CD4-positive, CD25-positive, alpha-beta regulatory T cell (primary cell): ENCODE results near the gene AQP10. TPM values are rescaled to one million over a fixed set of nuclear protein-coding genes. Genes with fewer than 3 reads are reported as not detected.
"Not testable (repeated sequence)": the region's sequence is repeated elsewhere in the genome, so short reads cannot be mapped to it uniquely, and the experiment has no call there.

Source experiments
- ATAC-seq, 2 donors: fragments of 150-1000 bp; cut with Tn5 transposase; one replicate each; pipeline ENCODE4 v1.10.0; 2021; ENCODE audit warnings: low read depth in 2 of 2, moderate number of reproducible peaks in 2 of 2, moderate library complexity in 1 of 2
- DNase-seq, 3 donors: peaks; one replicate each; pipeline versions ENCODE4 v3.0.0 to v3.0.0-alpha.2; 2012 to 2022; ENCODE audit warnings: mixed read lengths in 1 of 3
- H3K27ac ChIP-seq: one replicate; pipeline ENCODE4 v1.7.0; 2013; ENCODE audit warnings: mild to moderate bottlenecking, low read length; ENCODE audit not compliant: insufficient read depth, poor library complexity, severe bottlenecking
- H3K27me3 ChIP-seq: one replicate; pipeline ENCODE4 v1.7.0; 2013; ENCODE audit warnings: low read length; ENCODE audit not compliant: control insufficient read depth, insufficient read depth
- H3K36me3 ChIP-seq: one replicate; pipeline ENCODE4 v1.7.0; 2013; ENCODE audit warnings: mild to moderate bottlenecking, low read length, moderate library complexity; ENCODE audit not compliant: control insufficient read depth, insufficient read depth
- H3K4me1 ChIP-seq: 2 replicates; pipeline ENCODE4 v1.7.0; 2013; ENCODE audit warnings: mild to moderate bottlenecking, low read length; ENCODE audit not compliant: insufficient read depth, control insufficient read depth, poor library complexity, severe bottlenecking
- H3K4me3 ChIP-seq: one replicate; pipeline ENCODE4 v1.7.0; 2013; ENCODE audit warnings: low read depth, mild to moderate bottlenecking, low read length, moderate library complexity
- H3K9me3 ChIP-seq, 2 experiments: 1 replicate in 1 of 2; 2 replicates in 1 of 2; pipeline ENCODE4 v1.7.0; 2013; ENCODE audit warnings: low read length in 2 of 2, mild to moderate bottlenecking in 1 of 2, moderate library complexity in 1 of 2; ENCODE audit not compliant: control insufficient read depth in 2 of 2
- H3K27ac Mint-ChIP-seq, 3 donors: one replicate each; pipeline ENCODE4 v1.8.0; 2020 to 2022; ENCODE audit warnings: mild to moderate bottlenecking in 3 of 3, mixed read lengths in 3 of 3, moderate library complexity in 2 of 3
- H3K27me3 Mint-ChIP-seq: one replicate; pipeline ENCODE4 v1.8.0; 2022; ENCODE audit warnings: mild to moderate bottlenecking, mixed read lengths
- H3K36me3 Mint-ChIP-seq: one replicate; pipeline ENCODE4 v1.8.0; 2020; ENCODE audit warnings: mixed read lengths
- H3K4me1 Mint-ChIP-seq, 4 donors: one replicate each; pipeline ENCODE4 v1.8.0; 2020 to 2022; ENCODE audit warnings: mixed read lengths in 4 of 4, mild to moderate bottlenecking in 1 of 4
- H3K4me3 Mint-ChIP-seq, 4 donors: one replicate each; pipeline ENCODE4 v1.8.0; 2020 to 2022; ENCODE audit warnings: mild to moderate bottlenecking in 4 of 4, mixed read lengths in 4 of 4, moderate library complexity in 3 of 4
- H3K9me3 Mint-ChIP-seq, 7 donors: one replicate each; pipeline ENCODE4 v1.8.0; 2020 to 2022; ENCODE audit warnings: mixed read lengths in 7 of 7, mild to moderate bottlenecking in 3 of 7, moderate library complexity in 2 of 7
- polyA plus RNA-seq, 4 donors: library from polyadenylated mRNA; unstranded; fragments of 300-500 nt; fragmentation: Illumina TruSeq; gene quantifications; one replicate each; pipeline ENCODE4 v1.2.3, GENCODE V29; 2021
- total RNA-seq: library from RNA; stranded (reverse); gene quantifications from one replicate; pipeline ENCODE4 v1.2.3, GENCODE V29; 2022

Gene AQP10
- total and polyA plus RNA-seq, 5 donors from 2014 or later: 0.81 TPM; not detected in 4

DNA sequence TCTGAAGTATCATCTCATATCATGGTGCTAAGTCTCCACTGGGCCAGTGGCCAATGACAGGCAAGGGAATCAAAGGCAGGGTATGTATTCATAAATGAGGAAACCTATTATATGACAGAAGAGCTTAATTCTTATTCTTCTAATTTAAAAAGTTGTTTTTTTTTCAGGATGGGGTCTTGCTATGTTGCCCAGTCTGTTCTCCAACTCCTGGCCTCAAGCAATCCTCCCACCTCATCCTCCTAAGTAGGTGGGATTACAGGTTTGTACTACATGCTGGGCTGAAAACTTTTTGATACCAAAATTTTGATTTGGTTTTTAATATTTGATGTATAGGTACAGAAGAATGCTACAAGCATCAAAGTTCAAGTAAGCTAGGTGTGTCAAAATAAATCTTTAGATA, 39.4 kb downstream of the AQP10 start:
- Mint-ChIP-seq H3K4me3 (no peak overlapping the region), H3K4me1 (peaks cover 0 to 8% (median 0%) of the 10 kb centered on the region in 4 donors), H3K27ac (no peak overlapping the region), H3K36me3 (no peaks in the 10 kb centered on the region), H3K27me3 (no peaks in the 10 kb centered on the region), H3K9me3 (no peaks in the 10 kb centered on the region)
- no peaks in the 10 kb centered on the region for H3K36me3 ChIP-seq
- no peaks in the 10 kb centered on the region for H3K27me3 ChIP-seq
- no peak overlapping the region for H3K4me3 ChIP-seq
- no peaks in the 10 kb centered on the region for H3K9me3 ChIP-seq
- no peak overlapping the region for H3K27ac ChIP-seq
- ATAC-seq: no peak
- no peak for DNase-seq
- no peaks in the 10 kb centered on the region for H3K4me1 ChIP-seq

DNA sequence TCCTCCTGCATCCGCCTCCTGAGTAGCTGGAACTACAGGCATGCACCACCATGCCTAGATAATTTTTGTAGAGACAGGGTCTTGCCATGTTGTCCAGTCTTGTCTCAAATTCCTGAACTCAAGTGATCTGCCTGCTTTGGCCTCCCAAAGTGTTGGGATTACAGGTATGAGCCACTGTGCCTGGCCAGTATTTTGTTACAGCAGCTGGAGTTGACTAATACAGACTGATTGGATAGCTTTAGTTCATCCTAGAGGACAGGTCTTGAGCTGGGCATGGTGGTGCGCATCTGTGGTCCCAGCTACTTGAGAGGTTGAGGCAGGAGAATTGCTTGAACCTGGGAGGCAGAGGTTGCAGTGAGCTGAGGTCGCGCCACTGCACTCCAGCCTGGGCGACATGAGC, 40.0 kb downstream of the AQP10 start:
- not testable (repeated sequence) for H3K27ac ChIP-seq, H3K36me3 Mint-ChIP-seq, H3K9me3 ChIP-seq, H3K9me3 Mint-ChIP-seq, H3K36me3 ChIP-seq, H3K27me3 ChIP-seq, DNase-seq, H3K4me1 Mint-ChIP-seq, H3K4me3 ChIP-seq, H3K4me3 Mint-ChIP-seq, H3K4me1 ChIP-seq, H3K27me3 Mint-ChIP-seq, ATAC-seq
- H3K27ac Mint-ChIP-seq: peak overlapping the region in 1 of 3 donors; percentile 58

DNA sequence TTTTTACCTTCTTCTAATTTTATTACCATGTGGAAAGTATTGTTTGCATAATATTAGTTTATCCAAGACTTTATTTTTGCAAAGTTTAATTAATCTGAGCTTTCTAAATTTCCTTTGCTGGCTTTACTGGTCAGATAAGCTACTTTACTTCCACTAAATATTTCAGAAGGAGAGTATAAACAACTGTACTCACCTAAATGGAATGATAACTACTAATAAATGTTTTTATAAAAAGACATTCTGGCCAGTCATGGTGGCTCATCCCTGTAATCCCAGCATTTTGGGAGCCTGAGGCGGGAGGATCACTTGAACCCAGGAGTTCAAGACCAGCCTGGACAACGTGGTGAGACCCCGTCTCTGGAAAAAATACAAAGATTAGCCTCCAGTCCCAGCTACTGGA, 40.5 kb downstream of the AQP10 start:
- no peak for ATAC-seq
- peaks cover 0 to 2% (median 0%) of the 10 kb centered on the region in 7 donors for H3K9me3 Mint-ChIP-seq

DNA sequence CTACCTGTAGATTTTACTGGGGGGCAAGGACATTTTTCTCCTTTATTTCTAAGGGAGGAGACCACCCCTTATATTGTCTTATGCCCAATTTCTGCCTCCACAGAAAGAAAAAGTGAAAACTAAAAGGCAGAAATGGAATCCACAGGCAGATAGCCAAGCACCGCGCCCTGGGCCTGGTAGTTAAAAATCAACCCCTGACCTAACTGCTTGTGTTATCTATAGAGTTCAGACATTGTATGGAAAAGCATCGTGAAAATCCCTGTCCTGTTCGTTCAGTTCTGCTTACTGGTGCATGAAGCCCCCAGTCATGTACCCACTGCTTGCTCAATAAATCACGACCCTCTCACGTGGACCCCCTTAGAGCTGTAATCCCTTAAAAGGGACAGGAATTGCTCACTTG, 50.5 kb downstream of the AQP10 start:
- ATAC-seq (no peak), DNase-seq (no peak)
- peaks cover 0 to 8% (median 0%) of the 10 kb centered on the region in 4 donors for H3K4me1 Mint-ChIP-seq
- H3K9me3 ChIP-seq: no peaks in the 10 kb centered on the region
- H3K4me3 ChIP-seq: no peak overlapping the region
- no peak overlapping the region for H3K27ac ChIP-seq
- no peaks in the 10 kb centered on the region for H3K27me3 ChIP-seq
- no peaks in the 10 kb centered on the region for H3K9me3 Mint-ChIP-seq
- H3K36me3 ChIP-seq: no peaks in the 10 kb centered on the region
- H3K4me1 ChIP-seq: no peaks in the 10 kb centered on the region
- peak overlapping the region in 1 of 4 donors; percentile 12 for H3K4me3 Mint-ChIP-seq
- no peak overlapping the region for H3K27ac Mint-ChIP-seq
- H3K27me3 Mint-ChIP-seq: peaks cover 4% of the 10 kb centered on the region
- no peaks in the 10 kb centered on the region for H3K36me3 Mint-ChIP-seq

More for the DNA sequence above, 40.5 kb downstream of the AQP10 start:
- no peak overlapping the region for H3K27ac Mint-ChIP-seq
- H3K36me3 Mint-ChIP-seq: no peaks in the 10 kb centered on the region
- Histone ChIP-seq H3K9me3 (no peaks in the 10 kb centered on the region), H3K4me1 (no peaks in the 10 kb centered on the region), H3K4me3 (no peak overlapping the region), H3K36me3 (no peaks in the 10 kb centered on the region), H3K27me3 (no peaks in the 10 kb centered on the region), H3K27ac (no peak overlapping the region)
- H3K4me3 Mint-ChIP-seq: no peak overlapping the region
- no peak for DNase-seq
- peaks cover 0 to 9% (median 2%) of the 10 kb centered on the region in 4 donors for H3K4me1 Mint-ChIP-seq
- H3K27me3 Mint-ChIP-seq: no peaks in the 10 kb centered on the region

DNA sequence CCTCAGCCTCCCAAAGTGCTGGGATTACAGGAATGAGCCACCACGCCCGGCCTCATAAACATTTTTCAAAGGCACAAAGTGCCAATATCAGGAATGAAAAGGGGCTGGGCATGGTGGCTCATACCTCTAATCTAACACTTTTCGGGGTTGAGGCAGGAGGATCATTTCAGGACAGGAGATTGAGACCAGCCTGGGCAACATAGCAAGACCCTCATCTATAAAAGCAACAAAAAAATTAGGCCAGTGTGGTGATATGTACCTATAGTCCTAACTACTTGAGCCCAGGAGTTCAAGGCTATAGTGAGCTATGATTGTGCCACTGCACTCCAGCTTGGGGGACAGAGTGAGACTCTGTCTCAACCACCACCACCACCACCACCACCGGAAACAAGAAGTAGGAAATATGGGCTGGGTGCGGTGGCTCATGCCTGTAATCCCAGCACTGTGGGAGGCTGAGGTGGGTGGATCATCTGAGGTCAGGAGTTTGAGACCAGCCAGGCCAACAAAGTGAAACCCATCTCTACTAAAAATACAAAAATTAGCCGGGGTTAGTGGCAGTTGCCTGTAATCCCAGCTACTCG, 53.0 kb downstream of the AQP10 start:
- not testable (repeated sequence) for H3K4me1 Mint-ChIP-seq, H3K9me3 ChIP-seq, H3K36me3 Mint-ChIP-seq, H3K27me3 Mint-ChIP-seq, H3K27ac ChIP-seq, H3K4me1 ChIP-seq, ATAC-seq, H3K36me3 ChIP-seq, DNase-seq, H3K9me3 Mint-ChIP-seq, H3K4me3 ChIP-seq, H3K27me3 ChIP-seq
- H3K27ac Mint-ChIP-seq: peak overlapping the region in 2 of 3 donors; percentile 32 to 62
- peak overlapping the region in 1 of 4 donors; percentile 65 for H3K4me3 Mint-ChIP-seq

Other genes with a start within 250 kb of the AQP10 start
- 0.10 TPM for gene NUP210L, start 166.0 kb upstream of the AQP10 start, total RNA-seq
- under 1 TPM in 2 of 4 donors, not detected in 2; 0.02 to 0.17 TPM for gene NUP210L, start 166.0 kb upstream of the AQP10 start, polyA plus RNA-seq
- gene TPM3, start 129.0 kb upstream of the AQP10 start, total RNA-seq: 412 TPM
- gene TPM3, start 129.0 kb upstream of the AQP10 start, polyA plus RNA-seq: 1,000 to 10,000 TPM in 1 of 4 donors, 100 to 1,000 TPM in 3; 780 to 1,027 (median 844) TPM
- not detected for gene CFAP141, start 114.8 kb upstream of the AQP10 start, total RNA-seq
- not detected for gene CFAP141, start 114.8 kb upstream of the AQP10 start, polyA plus RNA-seq
- 194 TPM for gene UBAP2L, start 100.1 kb upstream of the AQP10 start, total RNA-seq
- 10 to 100 TPM; 40.8 to 53.0 (median 46.0) TPM for gene UBAP2L, start 100.1 kb upstream of the AQP10 start, polyA plus RNA-seq
- gene HAX1, start 48.5 kb upstream of the AQP10 start, total RNA-seq: 60.2 TPM
- gene HAX1, start 48.5 kb upstream of the AQP10 start, polyA plus RNA-seq: 100 to 1,000 TPM; 166 to 213 (median 194) TPM
- gene ATP8B2, start 4.4 kb downstream of the AQP10 start, total RNA-seq: 267 TPM
- gene ATP8B2, start 4.4 kb downstream of the AQP10 start, polyA plus RNA-seq: 100 to 1,000 TPM in 2 of 4 donors, 10 to 100 TPM in 2; 76.0 to 127 (median 104) TPM
- gene IL6R, start 84.2 kb downstream of the AQP10 start, total RNA-seq: 135 TPM
- gene IL6R, start 84.2 kb downstream of the AQP10 start, polyA plus RNA-seq: 10 to 100 TPM; 54.5 to 84.4 (median 62.2) TPM
- gene TDRD10, start 181.1 kb downstream of the AQP10 start, total RNA-seq: not detected
- not detected for gene TDRD10, start 181.1 kb downstream of the AQP10 start, polyA plus RNA-seq
- gene SHE, start 181.3 kb downstream of the AQP10 start, total RNA-seq: not detected
- not detected for gene SHE, start 181.3 kb downstream of the AQP10 start, polyA plus RNA-seq
- gene UBE2Q1, start 237.6 kb downstream of the AQP10 start, total RNA-seq: 91.7 TPM
- gene UBE2Q1, start 237.6 kb downstream of the AQP10 start, polyA plus RNA-seq: 10 to 100 TPM in 3 of 4 donors, 1 to 10 TPM in 1; 9.5 to 18.5 (median 12.4) TPM
- not detected for gene CHRNB2, start 246.7 kb downstream of the AQP10 start, total RNA-seq
- not detected for gene CHRNB2, start 246.7 kb downstream of the AQP10 start, polyA plus RNA-seq